Measurements from ENCODE around the gene SLC1A6.
"Not testable (repeated sequence)": the region's sequence is repeated elsewhere in the genome, so short reads cannot be mapped to it uniquely, and the experiment has no call there.

Gene SLC1A6

GRCh38 chr19:14950421-14950820, 29.2 kb downstream of the SLC1A6 start:
- in situ Hi-C loops (cut with HindIII; ENCODE audit: low sequenced_read_pairs): no loop called here
- no peak overlapping the region for H3K4me3 ChIP-seq (ENCODE audit: low read depth, low read length)

DNA sequence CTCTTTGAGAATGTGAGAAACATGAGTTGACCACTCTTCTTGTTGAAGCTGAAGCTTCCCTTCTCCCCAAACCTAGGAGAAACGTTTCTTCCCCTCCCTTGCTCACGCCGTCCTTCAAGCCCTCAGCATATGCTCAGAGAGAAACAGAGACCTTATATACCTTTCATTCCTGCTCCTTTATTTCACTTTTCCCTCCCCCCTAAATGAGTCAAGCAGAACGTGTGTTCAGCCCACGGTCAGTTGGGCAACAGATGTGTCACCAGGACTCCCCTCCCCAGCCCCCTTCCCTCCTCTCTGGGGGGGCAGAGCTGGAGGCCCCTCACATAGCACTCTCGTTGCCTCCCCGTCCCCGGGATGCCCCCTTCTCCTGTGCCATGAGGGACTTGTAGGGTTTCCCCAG, 29.8 kb downstream of the SLC1A6 start:
- DNase-seq (ENCODE audit: low read depth, low spot score): no peak
- TF ChIP-seq CTCF (IDR thresholded peaks at IDR 0.05; ENCODE audit: low read depth, low read length): no peak
- in situ Hi-C loops (cut with HindIII; ENCODE audit: low sequenced_read_pairs): no loop called here
- no peak overlapping the region for H3K4me3 ChIP-seq (ENCODE audit: low read depth, low read length)

More at GRCh38 chr19:14950421-14950820, 29.2 kb downstream of the SLC1A6 start:
- no peak for DNase-seq (ENCODE audit: low read depth, low spot score)
- no peak for TF ChIP-seq CTCF (IDR thresholded peaks at IDR 0.05; ENCODE audit: low read depth, low read length)

GRCh38 chr19:14949413-14949812, 30.3 kb downstream of the SLC1A6 start:
- H3K4me3 ChIP-seq (ENCODE audit: low read depth, low read length); DNase-seq (ENCODE audit: low read depth, low spot score); in situ Hi-C loops (cut with HindIII; ENCODE audit: low sequenced_read_pairs): not testable (repeated sequence)

DNA sequence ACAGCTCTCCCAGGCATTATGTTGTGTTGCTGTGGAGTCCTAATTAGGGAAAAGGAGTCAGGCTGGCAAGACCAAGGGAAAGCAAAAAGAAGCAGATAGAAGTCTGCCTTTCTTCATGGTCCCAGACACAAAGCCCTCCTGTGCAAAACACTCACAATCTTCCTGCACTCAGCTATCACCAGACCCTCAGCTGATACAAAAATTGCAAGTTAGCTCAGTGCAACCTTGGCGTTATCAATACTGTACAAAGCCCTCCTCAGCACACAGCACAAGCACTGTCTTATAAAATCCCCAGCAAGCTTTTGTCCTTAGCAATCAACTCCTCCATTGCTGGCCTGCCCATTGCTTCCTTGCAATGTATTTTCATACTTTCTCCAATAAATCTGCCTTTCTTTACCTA, 35.2 kb downstream of the SLC1A6 start:
- no peak for TF ChIP-seq CTCF (IDR thresholded peaks at IDR 0.05; ENCODE audit: low read depth, low read length)
- in situ Hi-C loops (cut with HindIII; ENCODE audit: low sequenced_read_pairs): no loop called here
- H3K4me3 ChIP-seq (ENCODE audit: low read depth, low read length): no peak overlapping the region
- no peak for DNase-seq (ENCODE audit: low read depth, low spot score)

- in situ Hi-C loops (cut with HindIII; ENCODE audit: low sequenced_read_pairs): no loop called here
- no peak overlapping the region for H3K4me3 ChIP-seq (ENCODE audit: low read depth, low read length)
- TF ChIP-seq CTCF (IDR thresholded peaks at IDR 0.05; ENCODE audit: low read depth, low read length): no peak
- DNase-seq (ENCODE audit: low read depth, low spot score): no peak
Observed at GRCh38 chr19:14943601-14944000, 36.1 kb downstream of the SLC1A6 start.

DNA sequence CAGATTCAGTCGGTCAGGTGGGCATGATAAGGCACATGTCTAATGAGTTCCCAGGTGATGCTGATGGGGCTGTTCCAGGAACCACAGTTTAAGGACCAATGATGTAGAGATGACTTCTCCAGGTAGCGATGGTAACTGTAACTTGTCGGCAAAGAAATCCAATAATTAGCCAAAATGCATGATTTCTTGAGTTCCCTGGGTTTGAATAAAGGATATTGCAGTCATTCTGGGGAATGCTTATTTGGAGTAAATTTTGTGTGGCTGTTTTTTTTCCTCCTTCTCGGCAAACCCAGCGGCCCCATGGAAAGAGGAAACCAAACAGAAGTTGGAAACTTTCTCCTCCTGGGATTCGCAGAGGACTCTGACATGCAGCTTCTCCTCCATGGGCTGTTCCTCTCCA, 38.5 kb downstream of the SLC1A6 start, which contains the start of gene OR7C2:
Gene OR7C2 (plus strand): TSS at position 301 of the 400 bp plus-strand sequence. CDS start 0 bp downstream, at position 301.
- DNase-seq (ENCODE audit: low read depth, low spot score): no peak
- in situ Hi-C loops (cut with HindIII; ENCODE audit: low sequenced_read_pairs): no loop called here
- H3K4me3 ChIP-seq (ENCODE audit: low read depth, low read length): no peak within 1 kb of the TSS
- TF ChIP-seq CTCF (IDR thresholded peaks at IDR 0.05; ENCODE audit: low read depth, low read length): no peak

DNA sequence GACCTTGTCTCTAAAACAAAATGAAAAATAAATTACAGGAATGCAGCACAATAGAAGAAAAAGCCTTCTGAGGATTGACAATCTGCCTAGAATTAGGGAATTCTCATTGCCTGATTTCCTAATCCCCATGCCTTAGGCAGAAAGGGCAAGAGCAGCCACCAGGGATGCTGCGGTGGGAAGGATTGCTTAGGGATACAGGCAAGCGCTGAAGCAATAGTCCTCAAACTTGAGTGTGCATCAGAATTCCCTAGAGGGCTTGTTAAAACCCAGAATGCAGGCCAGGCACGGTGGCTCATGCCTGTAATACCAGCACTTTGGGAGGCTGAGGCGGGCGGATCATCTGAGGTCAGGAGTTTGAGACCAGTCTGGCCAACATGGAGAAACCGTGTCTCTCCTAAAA, 39.4 kb downstream of the SLC1A6 start:
- in situ Hi-C loops (cut with HindIII; ENCODE audit: low sequenced_read_pairs): no loop called here
- no peak for TF ChIP-seq CTCF (IDR thresholded peaks at IDR 0.05; ENCODE audit: low read depth, low read length)
- no peak for DNase-seq (ENCODE audit: low read depth, low spot score)
- H3K4me3 ChIP-seq (ENCODE audit: low read depth, low read length): no peak overlapping the region

Data from astrocyte of the spinal cord (primary cell).